ENCODE data around the gene PNPLA6.

The PNPLA6 gene

DNA sequence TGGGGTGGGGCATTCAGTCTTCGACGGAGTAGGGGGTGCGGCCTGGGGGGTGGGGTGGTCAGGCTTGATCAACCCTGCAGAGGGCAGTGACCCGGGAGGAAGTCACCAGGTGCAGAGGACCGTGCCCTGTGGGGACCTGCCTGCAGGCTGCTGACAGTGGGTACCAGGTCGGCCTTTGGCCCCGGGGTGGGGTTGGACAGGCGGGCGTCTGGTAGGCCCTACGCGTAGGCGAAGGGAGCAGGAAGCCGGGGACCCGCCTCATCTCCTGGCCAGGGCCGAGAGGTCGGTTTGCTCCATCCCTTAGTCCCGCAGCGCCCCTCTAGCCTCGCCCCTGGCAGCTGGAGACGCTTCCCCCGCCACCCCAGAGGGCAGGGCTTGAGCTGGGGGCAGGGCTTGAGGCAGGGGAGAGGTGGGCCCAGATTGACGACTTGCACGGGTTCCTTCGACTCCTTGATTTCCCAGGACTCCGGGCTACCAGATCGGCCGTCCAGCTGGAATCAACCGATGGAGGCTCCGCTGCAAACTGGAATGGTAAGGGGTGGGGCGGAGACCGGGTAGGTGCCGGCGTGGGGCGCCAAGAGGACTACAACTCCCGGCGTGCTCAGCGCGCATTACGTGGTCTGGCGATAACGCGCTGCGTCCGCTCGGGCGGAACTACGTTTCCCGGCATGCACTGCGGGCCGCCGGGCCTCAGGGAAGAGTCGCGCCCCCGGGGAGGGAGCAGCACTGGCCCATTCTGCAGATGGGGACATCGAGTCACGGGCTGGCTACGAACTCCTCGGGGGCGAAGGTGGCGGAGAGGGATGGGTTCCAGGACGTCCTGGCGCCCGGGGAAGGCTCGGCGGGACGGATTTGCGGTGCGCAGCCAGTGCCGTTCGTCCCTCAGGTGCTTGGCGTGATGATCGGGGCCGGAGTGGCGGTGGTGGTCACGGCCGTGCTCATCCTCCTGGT is at the start of gene PNPLA6:
PNPLA6 (plus strand) TSS at position 671 of the 951 bp plus-strand sequence; CDS start at position 743, 72 bp downstream.
- peak; percentile 81 to 82 for DNase-seq (ENCODE audit: low read depth in 2 of 2)

- no peak for DNase-seq (ENCODE audit: low read depth in 2 of 2)
Measured at GRCh38 chr19:7486923-7487322, 48.6 kb upstream of the PNPLA6 start.

- peak; percentile 63 to 65 for DNase-seq (ENCODE audit: low read depth in 2 of 2)
Measured at GRCh38 chr19:7488736-7489353, 46.7 kb upstream of the PNPLA6 start, which contains the start of gene PEX11G. Gene PEX11G, minus strand, starts transcription at chr19:7489035. Its CDS starts 25 bp downstream, at chr19:7489010.

DNA sequence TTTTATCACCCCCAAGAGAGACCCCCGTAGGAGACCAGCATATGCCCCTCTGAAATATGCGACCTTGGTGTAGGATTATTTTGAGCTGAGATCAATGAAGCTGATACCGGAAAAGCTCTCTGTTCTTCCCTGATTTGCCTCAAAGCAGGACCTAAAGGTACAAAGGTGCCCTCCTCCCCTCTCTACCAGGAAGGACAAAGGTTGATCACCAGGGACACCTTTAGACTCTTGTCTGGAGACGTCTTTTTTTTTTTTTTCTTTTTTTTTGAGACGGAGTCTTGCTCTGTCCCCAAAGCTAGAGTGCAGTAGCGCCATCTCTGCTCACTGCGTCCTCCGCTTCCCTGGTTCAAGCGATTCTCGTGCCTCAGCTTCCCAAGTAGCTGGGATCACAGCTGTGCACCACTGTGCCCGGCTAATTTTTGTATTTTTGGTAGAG is 45.9 kb upstream of the PNPLA6 start:
- DNase-seq (ENCODE audit: low read depth in 2 of 2) = no peak

DNA sequence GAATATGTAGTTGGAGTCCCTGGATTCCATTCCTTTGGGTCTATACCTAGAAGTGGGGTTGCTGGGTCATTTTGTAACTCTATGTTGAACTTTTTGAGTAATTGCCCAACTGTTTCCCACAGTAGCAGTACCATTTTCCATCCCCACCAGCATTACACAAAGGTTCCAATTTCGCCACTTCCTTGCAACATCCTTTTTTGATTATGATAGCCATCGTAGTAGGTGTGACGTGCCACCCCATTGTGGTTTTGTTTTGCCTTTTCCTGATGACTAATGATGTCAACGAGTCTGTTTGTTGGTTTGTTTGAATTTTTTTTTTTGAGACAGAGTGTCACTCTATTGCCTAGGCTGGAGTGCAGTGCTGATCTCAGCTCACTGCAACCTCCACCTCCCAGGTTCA is 43.4 kb upstream of the PNPLA6 start:
- no peak for DNase-seq (ENCODE audit: low read depth in 2 of 2)

DNA sequence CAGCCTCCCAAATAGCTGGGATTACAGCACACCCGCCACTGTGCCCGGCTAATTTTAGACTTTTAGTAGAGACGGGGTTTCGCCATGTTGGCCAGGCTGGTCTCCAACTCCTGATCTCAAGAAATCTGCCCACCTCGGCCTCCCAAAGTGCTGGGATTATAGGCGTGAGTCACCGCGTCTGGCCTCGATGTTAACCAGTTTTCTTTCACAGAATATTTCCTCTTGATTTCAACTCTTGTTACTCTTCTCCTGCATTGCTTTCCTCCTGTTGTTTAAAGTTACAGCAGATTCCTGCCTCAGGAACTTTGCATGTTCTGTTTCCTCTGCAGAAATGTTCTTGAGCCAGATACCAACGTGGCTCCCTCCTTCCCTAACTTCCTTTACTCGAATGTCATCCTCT is 43.0 kb upstream of the PNPLA6 start:
- DNase-seq (ENCODE audit: low read depth in 2 of 2) = no peak

GRCh38 chr19:7494416-7495098 is 41.0 kb upstream of the PNPLA6 start:
- no peak for DNase-seq (ENCODE audit: low read depth in 2 of 2)

- no peak for DNase-seq (ENCODE audit: low read depth in 2 of 2)
Measured at GRCh38 chr19:7497292-7497691, 38.2 kb upstream of the PNPLA6 start.

- no peak for DNase-seq (ENCODE audit: low read depth in 2 of 2)
Measured at GRCh38 chr19:7500811-7501450, 34.6 kb upstream of the PNPLA6 start.

- no peak for DNase-seq (ENCODE audit: low read depth in 2 of 2)
Measured at GRCh38 chr19:7502552-7502951, 33.0 kb upstream of the PNPLA6 start.

DNA sequence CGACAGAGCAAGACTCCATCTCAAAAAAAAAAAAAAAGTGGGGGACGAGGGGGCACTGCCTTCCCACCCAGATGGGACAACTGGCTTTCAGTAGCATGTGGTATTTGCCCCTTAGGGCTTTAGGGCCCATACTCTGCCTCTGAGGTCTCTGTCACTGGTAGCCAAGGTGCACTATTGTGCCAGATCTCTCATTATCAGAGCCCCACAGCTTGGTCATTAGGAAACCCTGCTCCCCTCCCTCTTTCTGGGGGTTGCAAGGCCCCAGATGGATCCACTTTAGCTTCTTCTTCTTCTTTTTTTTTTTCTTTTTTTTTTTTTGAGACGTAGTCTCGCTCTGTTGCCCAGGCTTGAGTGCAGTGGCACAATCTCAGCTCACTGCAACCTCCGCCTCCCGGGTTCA is 30.8 kb upstream of the PNPLA6 start:
- no peak for DNase-seq (ENCODE audit: low read depth in 2 of 2)

GRCh38 chr19:7505288-7505681 is 30.2 kb upstream of the PNPLA6 start:
- DNase-seq (ENCODE audit: low read depth in 2 of 2) = no peak

DNA sequence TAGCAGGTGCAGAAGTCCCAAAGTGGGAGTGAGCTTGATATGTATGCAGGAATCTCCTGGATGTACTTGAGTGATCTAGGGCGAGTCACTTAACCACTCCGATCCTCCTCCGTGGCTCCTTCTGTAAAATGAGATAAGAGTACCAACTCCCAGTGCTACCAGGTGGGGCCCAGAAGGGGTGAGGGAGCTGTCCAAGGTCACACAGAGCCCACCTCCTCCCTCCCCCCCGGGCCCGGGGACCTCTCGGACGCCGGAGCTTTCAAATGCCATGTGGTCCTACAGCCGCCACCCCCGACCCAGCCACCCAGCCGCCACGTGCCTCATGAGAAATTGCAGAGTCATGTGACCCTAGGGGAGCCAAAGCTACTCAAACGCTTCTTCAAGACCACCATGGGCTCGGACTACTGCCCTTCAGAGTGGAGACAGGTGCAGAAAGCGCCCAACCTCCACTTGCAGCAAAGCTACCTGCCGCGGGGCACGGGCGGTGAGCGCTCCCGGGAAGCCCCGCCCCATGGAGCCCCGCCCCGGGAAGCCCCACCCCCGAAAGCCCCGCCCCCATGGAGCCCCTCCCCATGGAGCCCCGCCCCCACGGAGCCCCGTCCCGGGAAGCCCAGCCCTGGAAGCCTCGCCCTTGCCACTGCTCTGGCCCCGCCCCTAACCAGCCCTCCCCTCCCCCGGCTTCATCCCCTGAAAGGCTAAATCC is 29.7 kb upstream of the PNPLA6 start:
- DNase-seq (ENCODE audit: low read depth in 2 of 2) = no peak

DNA sequence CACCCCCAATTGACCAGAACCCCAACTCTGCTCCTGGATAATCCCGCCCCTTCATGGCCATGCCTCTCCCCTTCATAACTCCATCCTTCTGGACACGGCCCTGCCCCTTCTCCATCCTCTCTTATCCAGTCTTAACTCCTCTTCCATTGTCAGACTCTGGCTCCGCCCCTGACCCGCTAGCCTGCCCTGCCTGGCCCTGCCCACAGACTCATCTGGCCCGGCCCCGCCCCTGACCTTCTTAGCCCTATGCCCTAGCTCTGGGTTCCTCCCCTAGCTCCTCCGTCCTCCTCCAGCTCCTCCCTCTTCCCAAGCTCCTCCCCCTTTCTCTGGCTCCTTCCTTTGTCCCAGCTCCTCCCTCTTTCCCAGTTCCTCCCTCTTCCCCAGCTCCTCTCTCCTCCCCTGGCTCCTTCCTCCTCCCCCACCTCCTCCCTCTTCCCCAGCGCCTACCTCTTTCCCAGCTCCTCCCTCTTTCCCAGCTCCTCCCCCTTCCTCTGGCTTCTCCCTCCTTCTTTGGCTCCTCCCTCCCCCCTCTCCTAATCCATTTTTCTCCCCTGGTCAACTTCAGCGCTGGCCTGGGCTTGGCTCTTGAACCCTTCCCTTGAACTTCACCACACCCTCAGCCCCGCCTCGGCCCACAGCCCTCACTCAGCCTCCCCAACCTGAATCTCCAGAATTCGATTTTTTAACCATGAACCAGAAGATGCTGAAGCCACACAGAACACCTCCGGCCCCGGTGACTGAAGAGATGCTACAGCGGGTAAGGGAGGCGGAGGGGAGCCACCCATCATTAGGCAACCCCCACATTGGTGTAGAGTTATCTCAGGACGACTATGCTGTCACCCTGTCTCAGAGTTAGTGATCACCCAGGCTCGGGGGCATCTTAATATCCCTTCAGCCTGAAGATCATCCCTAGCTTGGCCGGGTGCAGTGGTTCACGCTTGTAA is 28.9 kb upstream of the PNPLA6 start:
- DNase-seq (ENCODE audit: low read depth in 2 of 2) = no peak

GRCh38 chr19:7507884-7508283 is 27.6 kb upstream of the PNPLA6 start:
- no peak for DNase-seq (ENCODE audit: low read depth in 2 of 2)

DNA sequence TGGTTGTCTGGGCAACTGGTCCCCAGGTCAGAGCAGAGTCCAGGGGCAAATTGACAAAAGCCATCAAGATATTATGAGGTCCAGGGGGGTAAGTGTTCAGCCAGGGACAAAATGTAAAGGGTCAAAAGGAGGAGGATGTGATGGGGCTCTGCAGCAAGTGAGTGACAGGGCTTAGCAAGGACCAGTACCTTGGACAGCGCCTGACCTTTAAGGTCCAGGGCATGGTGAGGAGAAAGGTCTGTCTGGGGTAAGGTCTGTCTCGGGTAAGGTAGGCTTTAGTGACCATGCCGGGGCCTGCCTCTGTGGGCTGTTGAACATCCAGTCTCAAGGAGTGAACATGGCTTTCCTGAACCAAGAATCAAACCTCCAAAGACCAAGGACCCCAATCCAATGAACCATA is 25.9 kb upstream of the PNPLA6 start:
- DNase-seq (ENCODE audit: low read depth in 2 of 2) = no peak

DNA sequence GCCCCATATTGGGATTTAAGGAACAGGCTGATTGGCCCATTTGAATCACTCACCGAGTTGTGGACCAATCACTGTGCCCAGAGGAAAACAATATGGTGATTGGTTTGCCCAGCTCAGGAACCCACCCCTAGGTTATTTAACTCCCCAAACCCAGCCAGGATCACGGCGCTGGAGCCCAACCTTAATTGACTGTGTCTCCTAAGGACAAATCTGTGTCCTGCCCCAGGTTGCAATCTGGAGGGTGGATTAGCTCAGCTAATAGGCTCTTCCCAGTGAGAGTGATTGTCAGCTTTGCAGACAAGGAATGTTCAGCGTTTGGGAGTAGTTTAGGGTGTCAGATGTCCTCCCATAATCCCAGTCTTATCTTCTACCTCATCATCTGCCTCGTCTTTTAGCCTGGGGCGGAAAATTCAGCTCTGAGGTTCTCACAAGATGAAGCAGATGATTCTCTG is 23.1 kb upstream of the PNPLA6 start:
- no peak for DNase-seq (ENCODE audit: low read depth in 2 of 2)

- no peak for DNase-seq (ENCODE audit: low read depth in 2 of 2)
Measured at GRCh38 chr19:7513809-7514642, 21.5 kb upstream of the PNPLA6 start.

DNA sequence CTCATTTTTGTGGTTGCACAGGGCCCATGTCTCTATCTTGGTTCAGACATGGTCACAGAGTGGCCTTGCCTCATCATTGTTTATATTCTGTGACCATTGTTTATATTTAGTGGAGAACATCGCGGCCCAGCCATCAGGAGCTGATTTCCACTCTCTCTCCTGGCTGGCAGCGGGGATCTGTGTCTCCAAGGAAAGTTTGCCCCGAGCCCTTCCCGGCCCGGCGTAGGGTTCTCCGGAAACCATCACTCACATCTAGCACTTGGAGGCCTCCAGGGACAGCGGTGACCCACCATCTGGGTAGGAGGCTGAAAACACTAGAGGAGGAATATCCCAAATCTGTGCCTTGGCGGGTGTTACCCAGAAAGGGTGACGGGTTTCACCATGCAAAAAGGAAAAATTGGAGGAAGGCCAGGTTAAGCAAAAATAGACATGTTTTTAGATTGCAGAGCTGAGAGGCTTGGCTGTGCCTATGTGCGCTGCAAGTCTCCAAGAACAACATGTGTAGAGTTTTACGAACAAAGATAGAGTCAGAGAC is 20.3 kb upstream of the PNPLA6 start:
- DNase-seq (ENCODE audit: low read depth in 2 of 2) = no peak

Data from fibroblast of skin of left quadriceps (primary cell).